DOHH2 (cell line): ENCODE data around the gene LGR6.

Source experiments
- H3F3A ChIP-seq: fragments of 200-600 bp; sonication (generic), shearing (Covaris generic); 2 replicates; pipeline ENCODE4 v1.6.0; 2016; ENCODE audit warnings: antibody characterized with exemption, mild to moderate bottlenecking; ENCODE audit not compliant: control insufficient read depth, insufficient read depth
- H3K27ac ChIP-seq: fragments of 200-600 bp; sonication (generic); 2 replicates; pipeline ENCODE4 v1.5.1; 2014; ENCODE audit warnings: low read depth, mild to moderate bottlenecking, low read length, moderate library complexity
- H3K27me3 ChIP-seq: fragments of 200-600 bp; sonication (generic); 2 replicates; pipeline ENCODE4 v1.6.1; 2014; ENCODE audit warnings: mild to moderate bottlenecking, low read length, mixed read lengths; ENCODE audit not compliant: control insufficient read depth
- H3K36me3 ChIP-seq: fragments of 200-600 bp; sonication (generic); 2 replicates; pipeline ENCODE4 v1.6.1; 2014; ENCODE audit warnings: mild to moderate bottlenecking, low read length, moderate library complexity, mixed read lengths; ENCODE audit not compliant: control insufficient read depth
- H3K4me1 ChIP-seq: fragments of 200-600 bp; sonication (generic); 2 replicates; pipeline ENCODE4 v1.6.1; 2014; ENCODE audit warnings: mild to moderate bottlenecking, low read length, mixed read lengths; ENCODE audit not compliant: control insufficient read depth
- H3K4me2 ChIP-seq: fragments of 200-600 bp; sonication (generic); 2 replicates; pipeline ENCODE4 v1.6.0; 2014; ENCODE audit warnings: mild to moderate bottlenecking, low read length, moderate library complexity
- H3K4me3 ChIP-seq: fragments of 200-600 bp; sonication (generic); 2 replicates; pipeline ENCODE4 v1.5.1; 2014; ENCODE audit warnings: mild to moderate bottlenecking, low read length, mixed read lengths
- H3K79me2 ChIP-seq: fragments of 200-600 bp; sonication (generic); 2 replicates; pipeline ENCODE4 v1.6.1; 2014; ENCODE audit warnings: mild to moderate bottlenecking, low read length, mixed read lengths; ENCODE audit not compliant: control insufficient read depth
- H3K9me2 ChIP-seq: fragments of 200-600 bp; sonication (generic); replicated peaks from 2 replicates; pipeline ENCODE4 v1.6.1; 2014; ENCODE audit warnings: mild to moderate bottlenecking, low read length, mixed read lengths; ENCODE audit not compliant: control insufficient read depth
- H3K9me3 ChIP-seq: fragments of 200-600 bp; sonication (generic); 2 replicates; pipeline ENCODE4 v1.6.1; 2014; ENCODE audit warnings: antibody characterized with exemption, low read length, mixed read lengths; ENCODE audit not compliant: control insufficient read depth, insufficient read depth
- H4K20me1 ChIP-seq: fragments of 200-600 bp; sonication (generic); 2 replicates; pipeline ENCODE4 v1.6.0; 2014; ENCODE audit warnings: low read depth, mild to moderate bottlenecking, antibody characterized with exemption, low read length, moderate library complexity; ENCODE audit not compliant: control insufficient read depth, insufficient read depth
- EZH2phosphoT487 ChIP-seq: fragments of 200-600 bp; sonication (generic); IDR thresholded peaks from 2 replicates; pipeline ENCODE4 v1.6.1; 2017; ENCODE audit warnings: borderline replicate concordance, mild to moderate bottlenecking, antibody characterized with exemption, low read length, moderate library complexity, mixed read lengths
- TF ChIP-seq, protein P1 (sequence below): fragments of 200-600 bp; sonication (generic); IDR thresholded peaks from one replicate; pipeline ENCODE4 v1.5.1; 2014; ENCODE audit warnings: antibody characterized with exemption, mild to moderate bottlenecking, low read depth, low read length; ENCODE audit not compliant: poor library complexity, severe bottlenecking

LGR6 gene

DNA sequence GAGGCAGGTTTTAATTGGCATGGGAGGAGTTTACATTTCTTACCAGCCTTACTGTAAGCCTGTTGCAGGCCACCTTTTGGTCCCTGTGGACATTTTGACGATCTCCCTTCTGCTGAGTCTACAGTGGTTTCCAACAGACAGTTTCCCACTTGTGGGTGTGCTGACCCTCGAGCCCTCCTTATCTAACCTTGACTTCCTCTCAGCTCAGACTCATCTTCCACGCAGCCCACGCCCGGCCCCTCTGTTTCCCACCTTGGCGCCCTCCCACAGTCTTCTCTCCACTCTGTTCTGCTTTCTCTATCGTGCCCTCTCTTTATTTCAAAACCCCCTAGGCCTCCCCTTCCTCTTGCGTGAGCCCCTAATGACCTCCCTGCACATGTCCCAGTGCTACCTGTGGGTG is 43.0 kb upstream of the LGR6 start:
- Histone ChIP-seq H3K27ac (no peak overlapping the region), H3K9me2 (no peaks in the 10 kb centered on the region), H3K4me2 (no peak overlapping the region), H3K4me1 (peaks cover 11% of the 10 kb centered on the region), H3K79me2 (no peaks in the 10 kb centered on the region; the same call in 1 of the 2 replicates), H3K9me3 (no peaks in the 10 kb centered on the region), H4K20me1 (peaks cover 3% of the 10 kb centered on the region; the same call in 1 of the 2 replicates), H3K4me3 (no peak overlapping the region), H3K36me3 (peaks cover 84% of the 10 kb centered on the region), H3F3A (peaks cover 18% of the 10 kb centered on the region), H3K27me3 (no peaks in the 10 kb centered on the region)
- TF ChIP-seq, protein P1, sequence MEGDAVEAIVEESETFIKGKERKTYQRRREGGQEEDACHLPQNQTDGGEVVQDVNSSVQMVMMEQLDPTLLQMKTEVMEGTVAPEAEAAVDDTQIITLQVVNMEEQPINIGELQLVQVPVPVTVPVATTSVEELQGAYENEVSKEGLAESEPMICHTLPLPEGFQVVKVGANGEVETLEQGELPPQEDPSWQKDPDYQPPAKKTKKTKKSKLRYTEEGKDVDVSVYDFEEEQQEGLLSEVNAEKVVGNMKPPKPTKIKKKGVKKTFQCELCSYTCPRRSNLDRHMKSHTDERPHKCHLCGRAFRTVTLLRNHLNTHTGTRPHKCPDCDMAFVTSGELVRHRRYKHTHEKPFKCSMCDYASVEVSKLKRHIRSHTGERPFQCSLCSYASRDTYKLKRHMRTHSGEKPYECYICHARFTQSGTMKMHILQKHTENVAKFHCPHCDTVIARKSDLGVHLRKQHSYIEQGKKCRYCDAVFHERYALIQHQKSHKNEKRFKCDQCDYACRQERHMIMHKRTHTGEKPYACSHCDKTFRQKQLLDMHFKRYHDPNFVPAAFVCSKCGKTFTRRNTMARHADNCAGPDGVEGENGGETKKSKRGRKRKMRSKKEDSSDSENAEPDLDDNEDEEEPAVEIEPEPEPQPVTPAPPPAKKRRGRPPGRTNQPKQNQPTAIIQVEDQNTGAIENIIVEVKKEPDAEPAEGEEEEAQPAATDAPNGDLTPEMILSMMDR: no peak
- no peak for TF ChIP-seq EZH2phosphoT487

DNA sequence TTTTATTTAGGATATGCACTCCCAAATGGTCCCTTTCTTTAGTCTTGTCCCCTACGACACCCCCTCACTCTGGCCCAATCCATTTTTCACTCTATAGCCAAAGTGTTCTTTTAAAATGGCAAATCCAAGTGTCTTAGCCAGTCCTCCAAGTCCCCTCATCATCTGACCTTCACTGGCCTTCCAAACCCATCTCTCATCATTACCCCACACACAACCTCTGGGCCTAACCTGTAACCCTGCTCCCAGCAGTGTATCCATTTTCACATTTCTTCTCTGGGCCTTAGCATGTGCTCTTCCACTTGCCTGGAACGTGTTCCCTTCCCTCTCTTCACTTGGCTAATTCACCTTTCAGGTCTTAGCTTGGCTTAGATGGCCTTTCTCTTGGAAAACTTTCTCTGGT is 42.6 kb upstream of the LGR6 start:
- Histone ChIP-seq H3K4me3 (no peak overlapping the region), H3K4me2 (no peak overlapping the region), H3K9me3 (no peaks in the 10 kb centered on the region), H3K79me2 (no peaks in the 10 kb centered on the region; the same call in 1 of the 2 replicates), H3K36me3 (peaks cover 88% of the 10 kb centered on the region), H4K20me1 (peaks cover 3% of the 10 kb centered on the region; the same call in 1 of the 2 replicates), H3F3A (peaks cover 18% of the 10 kb centered on the region), H3K27ac (no peak overlapping the region), H3K4me1 (peaks cover 15% of the 10 kb centered on the region), H3K27me3 (no peaks in the 10 kb centered on the region), H3K9me2 (no peaks in the 10 kb centered on the region)
- TF ChIP-seq EZH2phosphoT487: no peak
- TF ChIP-seq, protein P1: no peak

DNA sequence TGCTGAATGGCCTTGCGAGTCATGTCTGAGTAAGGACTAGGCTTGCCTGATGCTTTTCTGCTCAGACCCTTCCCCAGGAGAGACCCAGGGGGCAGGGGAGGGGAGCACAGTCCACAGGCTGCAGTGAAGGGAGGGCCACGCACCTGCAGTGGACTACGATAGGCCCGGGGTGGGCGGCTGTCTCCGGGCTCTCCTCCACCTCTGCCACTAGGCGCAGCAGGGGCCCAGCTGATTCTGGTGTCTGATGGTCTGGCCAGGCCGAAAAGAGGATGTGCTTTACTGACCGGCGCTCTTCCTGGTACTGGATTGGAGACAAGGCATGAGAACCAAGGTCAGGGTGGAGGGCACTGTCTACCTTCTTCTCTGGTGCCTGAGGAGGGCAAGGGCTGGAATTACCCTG is 41.2 kb upstream of the LGR6 start:
- H3F3A ChIP-seq: peaks cover 18% of the 10 kb centered on the region
- H3K27ac ChIP-seq: no peak overlapping the region
- no peak overlapping the region for H3K4me2 ChIP-seq
- H3K4me1 ChIP-seq: peaks cover 27% of the 10 kb centered on the region
- H3K27me3 ChIP-seq: no peaks in the 10 kb centered on the region
- H3K79me2 ChIP-seq: peaks cover under 1% of the 10 kb centered on the region; the same call in 1 of the 2 replicates
- TF ChIP-seq EZH2phosphoT487: no peak
- TF ChIP-seq, protein P1: no peak
- H3K36me3 ChIP-seq: peaks cover 94% of the 10 kb centered on the region
- H4K20me1 ChIP-seq: peaks cover 3% of the 10 kb centered on the region; the same call in 1 of the 2 replicates
- H3K9me2 ChIP-seq: no peaks in the 10 kb centered on the region
- H3K4me3 ChIP-seq: no peak overlapping the region
- no peaks in the 10 kb centered on the region for H3K9me3 ChIP-seq
